Measurements from ENCODE around the gene GLTP. TPM values are rescaled to one million over a fixed set of nuclear protein-coding genes. Genes with fewer than 3 reads are reported as not detected.

GLTP gene
- total RNA-seq, 2 donors from 2014 or later = 15.2 to 20.9 TPM

DNA sequence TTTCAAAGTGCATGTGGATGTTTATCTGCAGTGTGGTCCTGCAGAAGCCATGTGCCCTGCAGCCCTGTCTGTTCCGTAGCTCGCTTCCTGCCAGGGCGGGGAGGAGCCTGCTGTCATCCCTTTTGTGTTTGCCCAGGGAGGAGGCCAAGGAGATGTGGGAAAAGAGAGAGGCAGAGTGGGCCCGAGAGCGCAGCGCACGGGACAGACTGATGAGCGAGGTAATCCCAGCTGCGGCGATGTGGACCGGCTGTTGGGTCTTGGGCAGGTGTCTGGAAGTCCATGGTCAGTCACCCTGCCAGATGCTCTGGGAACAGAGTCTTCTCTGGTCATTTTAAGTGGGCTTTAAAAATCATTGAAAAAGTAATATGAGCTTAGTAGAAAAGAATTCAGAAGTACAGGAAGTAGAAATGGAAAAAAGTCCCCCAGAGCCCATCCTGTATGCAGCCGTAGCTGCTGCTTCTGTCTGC, 32.5 kb upstream of the GLTP start:
- H3K27ac ChIP-seq (ENCODE audit: low read depth, low read length) = no peak overlapping the region
- H3K27ac Mint-ChIP-seq = no peak overlapping the region
- H3K27me3 Mint-ChIP-seq (ENCODE audit: insufficient read depth) = no peaks in the 10 kb centered on the region
- DNase-seq = no peak
- peaks cover 90% of the 10 kb centered on the region for H3K36me3 Mint-ChIP-seq (ENCODE audit: low read depth)
- no peaks in the 10 kb centered on the region for H3K4me1 Mint-ChIP-seq
- TF ChIP-seq, protein P1, sequence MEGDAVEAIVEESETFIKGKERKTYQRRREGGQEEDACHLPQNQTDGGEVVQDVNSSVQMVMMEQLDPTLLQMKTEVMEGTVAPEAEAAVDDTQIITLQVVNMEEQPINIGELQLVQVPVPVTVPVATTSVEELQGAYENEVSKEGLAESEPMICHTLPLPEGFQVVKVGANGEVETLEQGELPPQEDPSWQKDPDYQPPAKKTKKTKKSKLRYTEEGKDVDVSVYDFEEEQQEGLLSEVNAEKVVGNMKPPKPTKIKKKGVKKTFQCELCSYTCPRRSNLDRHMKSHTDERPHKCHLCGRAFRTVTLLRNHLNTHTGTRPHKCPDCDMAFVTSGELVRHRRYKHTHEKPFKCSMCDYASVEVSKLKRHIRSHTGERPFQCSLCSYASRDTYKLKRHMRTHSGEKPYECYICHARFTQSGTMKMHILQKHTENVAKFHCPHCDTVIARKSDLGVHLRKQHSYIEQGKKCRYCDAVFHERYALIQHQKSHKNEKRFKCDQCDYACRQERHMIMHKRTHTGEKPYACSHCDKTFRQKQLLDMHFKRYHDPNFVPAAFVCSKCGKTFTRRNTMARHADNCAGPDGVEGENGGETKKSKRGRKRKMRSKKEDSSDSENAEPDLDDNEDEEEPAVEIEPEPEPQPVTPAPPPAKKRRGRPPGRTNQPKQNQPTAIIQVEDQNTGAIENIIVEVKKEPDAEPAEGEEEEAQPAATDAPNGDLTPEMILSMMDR (conservative IDR thresholded peaks at IDR 0.05) = no peak
- no peaks in the 10 kb centered on the region for H3K27me3 ChIP-seq (ENCODE audit: control insufficient read depth, insufficient read depth, low read length, poor library complexity, severe bottlenecking)
- no peak overlapping the region for H3K4me3 Mint-ChIP-seq
- H3K9me3 ChIP-seq (ENCODE audit: control insufficient read depth, low read length) = no peaks in the 10 kb centered on the region
- 94 to 98% methylated on average over 4 to 12 of the region's 12 CpGs for WGBS, 2 experiments (ENCODE audit: insufficient coverage in 1 of 2, insufficient read length in 1 of 2)
- H3K9me3 Mint-ChIP-seq = no peaks in the 10 kb centered on the region
- H3K9ac ChIP-seq (ENCODE audit: extremely low read depth, low read length, poor library complexity, severe bottlenecking) = no peak overlapping the region
- peaks cover 80% of the 10 kb centered on the region for H3K36me3 ChIP-seq (ENCODE audit: control insufficient read depth, insufficient read depth, low read length)
- H3K4me3 ChIP-seq (ENCODE audit: low read length) = no peak overlapping the region
- H3K4me1 ChIP-seq (ENCODE audit: control insufficient read depth, insufficient read depth, low read length) = no peaks in the 10 kb centered on the region

DNA sequence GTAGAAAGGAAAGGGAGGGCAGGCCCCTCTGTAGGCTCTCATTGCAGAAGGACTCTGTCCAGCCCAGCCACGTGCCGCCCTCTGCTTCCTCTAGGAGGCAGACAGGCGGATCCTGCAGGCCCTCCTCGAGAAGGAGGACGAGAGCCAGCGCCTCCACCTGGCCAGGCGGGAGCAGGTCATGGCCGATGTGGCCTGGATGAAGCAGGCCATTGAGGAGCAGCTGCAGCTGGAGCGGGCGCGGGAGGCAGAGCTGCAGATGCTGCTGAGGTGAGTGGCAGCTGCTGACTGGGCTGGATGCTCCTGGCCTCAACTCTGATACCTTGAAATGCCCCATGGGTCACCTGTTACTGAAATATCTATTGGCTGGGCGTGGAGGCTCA, 30.6 kb upstream of the GLTP start:
- peaks cover 89% of the 10 kb centered on the region for H3K36me3 Mint-ChIP-seq (ENCODE audit: low read depth)
- H3K36me3 ChIP-seq (ENCODE audit: control insufficient read depth, insufficient read depth, low read length) = peaks cover 80% of the 10 kb centered on the region
- 76 to 80% methylated on average over 9 to 12 of the region's 12 CpGs for WGBS, 2 experiments (ENCODE audit: insufficient coverage in 1 of 2, insufficient read length in 1 of 2)

DNA sequence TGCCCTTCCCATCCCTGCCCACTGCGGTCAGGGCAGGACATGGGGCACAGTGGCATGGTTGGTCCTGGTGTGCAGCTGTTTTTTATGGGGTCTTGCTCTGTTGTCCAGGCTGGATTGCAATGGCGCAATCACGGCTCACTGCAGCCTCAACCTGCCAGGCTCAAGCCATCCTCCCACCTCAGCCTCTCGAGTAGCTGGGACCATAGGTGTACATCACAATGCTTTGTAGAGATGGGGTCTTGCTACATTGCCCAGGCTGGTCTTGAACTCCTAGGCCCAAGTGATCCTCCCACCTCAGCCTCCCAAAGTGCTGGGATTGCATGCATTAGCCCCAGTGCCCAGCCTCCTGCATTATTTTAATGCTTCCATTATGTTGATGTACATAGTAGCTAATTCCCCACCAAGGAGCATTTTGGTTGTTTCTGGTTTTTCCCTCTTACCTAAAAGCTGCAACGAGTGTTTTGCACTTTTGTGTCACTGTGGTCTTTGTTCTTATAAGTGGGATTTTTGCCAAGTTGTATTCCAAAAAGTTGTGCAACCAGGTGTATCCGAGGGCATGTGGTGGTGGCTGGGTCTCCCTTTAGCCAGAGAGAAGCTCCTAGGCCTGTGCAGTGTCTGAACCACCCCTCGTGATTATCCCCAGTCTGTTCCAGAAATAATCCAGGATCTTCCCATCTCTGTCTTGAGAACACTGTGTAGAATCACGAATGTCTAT, 30.1 kb upstream of the GLTP start:
- Histone ChIP-seq H3K36me3 (ENCODE audit: control insufficient read depth, insufficient read depth, low read length) (peaks cover 84% of the 10 kb centered on the region), H3K4me1 (ENCODE audit: control insufficient read depth, insufficient read depth, low read length) (no peaks in the 10 kb centered on the region), H3K9me3 (ENCODE audit: control insufficient read depth, low read length) (no peaks in the 10 kb centered on the region), H3K9ac (ENCODE audit: extremely low read depth, low read length, poor library complexity, severe bottlenecking) (no peak overlapping the region), H3K27me3 (ENCODE audit: control insufficient read depth, insufficient read depth, low read length, poor library complexity, severe bottlenecking) (no peaks in the 10 kb centered on the region), H3K27ac (ENCODE audit: low read depth, low read length) (no peak overlapping the region), H3K4me3 (ENCODE audit: low read length) (no peak overlapping the region)
- Mint-ChIP-seq H3K27me3 (ENCODE audit: insufficient read depth) (no peaks in the 10 kb centered on the region), H3K9me3 (no peaks in the 10 kb centered on the region), H3K27ac (no peak overlapping the region), H3K36me3 (ENCODE audit: low read depth) (peaks cover 89% of the 10 kb centered on the region), H3K4me3 (no peak overlapping the region), H3K4me1 (no peaks in the 10 kb centered on the region)
- 80 to 88% methylated on average over 4 to 8 of the region's 8 CpGs for WGBS, 2 experiments (ENCODE audit: insufficient coverage in 1 of 2, insufficient read length in 1 of 2)
- TF ChIP-seq, protein P1 (conservative IDR thresholded peaks at IDR 0.05) = no peak
- no peak for DNase-seq

More for the DNA sequence above, 30.6 kb upstream of the GLTP start:
- Mint-ChIP-seq H3K4me3 (no peak overlapping the region), H3K27me3 (ENCODE audit: insufficient read depth) (no peaks in the 10 kb centered on the region), H3K27ac (no peak overlapping the region), H3K9me3 (no peaks in the 10 kb centered on the region), H3K4me1 (no peaks in the 10 kb centered on the region)
- no peaks in the 10 kb centered on the region for H3K4me1 ChIP-seq (ENCODE audit: control insufficient read depth, insufficient read depth, low read length)
- no peak overlapping the region for H3K4me3 ChIP-seq (ENCODE audit: low read length)
- TF ChIP-seq, protein P1 (conservative IDR thresholded peaks at IDR 0.05) = peak; percentile 95
- H3K9ac ChIP-seq (ENCODE audit: extremely low read depth, low read length, poor library complexity, severe bottlenecking) = no peak overlapping the region
- no peaks in the 10 kb centered on the region for H3K9me3 ChIP-seq (ENCODE audit: control insufficient read depth, low read length)
- DNase-seq = peak; percentile 99
- no peak overlapping the region for H3K27ac ChIP-seq (ENCODE audit: low read depth, low read length)
- no peaks in the 10 kb centered on the region for H3K27me3 ChIP-seq (ENCODE audit: control insufficient read depth, insufficient read depth, low read length, poor library complexity, severe bottlenecking)
